HG03520 (cell line): ENCODE measurements around the gene ARL8B.
A peak's percentile ranks its signal among the peaks of the same experiment; 100 is the strongest.

ENCODE experiments used
- ATAC-seq: cut with Tn5 transposase; IDR thresholded peaks from one replicate; pipeline ENCODE4 v1.9.1; 2021; ENCODE audit warnings: mild to moderate bottlenecking, moderate library complexity; ENCODE audit not compliant: unreplicated experiment

ARL8B gene

GRCh38 chr3:5205165-5205941 lies 83.3 kb downstream of the ARL8B start:
- ATAC-seq: peak; percentile 99

- ATAC-seq: no peak
These were observed 88.8 kb downstream of the ARL8B start for GRCh38 chr3:5210926-5211325.

GRCh38 chr3:5212628-5213573 lies 90.8 kb downstream of the ARL8B start:
- ATAC-seq: no peak

- no peak for ATAC-seq
These were observed 91.5 kb downstream of the ARL8B start for GRCh38 chr3:5213574-5213966.

GRCh38 chr3:5214352-5214751 lies 92.3 kb downstream of the ARL8B start:
- no peak for ATAC-seq

- no peak for ATAC-seq
These were observed 95.9 kb downstream of the ARL8B start for GRCh38 chr3:5217824-5218595.

GRCh38 chr3:5218815-5219214 lies 96.7 kb downstream of the ARL8B start:
- no peak for ATAC-seq

GRCh38 chr3:5219216-5219615 lies 97.1 kb downstream of the ARL8B start:
- ATAC-seq: no peak

GRCh38 chr3:5220193-5220592 lies 98.1 kb downstream of the ARL8B start:
- ATAC-seq: no peak

- no peak for ATAC-seq
These were observed 98.8 kb downstream of the ARL8B start for GRCh38 chr3:5220667-5221431.

- ATAC-seq: no peak
These were observed 99.6 kb downstream of the ARL8B start for GRCh38 chr3:5221701-5222100.

- ATAC-seq: no peak
These were observed 100.4 kb downstream of the ARL8B start for GRCh38 chr3:5222283-5223005.

GRCh38 chr3:5226783-5227182 lies 104.7 kb downstream of the ARL8B start:
- no peak for ATAC-seq

- no peak for ATAC-seq
These were observed 105.7 kb downstream of the ARL8B start for GRCh38 chr3:5227812-5228211.

GRCh38 chr3:5229414-5229813 lies 107.3 kb downstream of the ARL8B start:
- ATAC-seq: no peak
